NCI-H82 treated with DMSO at 0.1 percent for 48 hours (cell line): ENCODE measurements around the gene USP9X.
"Not testable (repeated sequence)": the region's sequence is repeated elsewhere in the genome, so short reads cannot be mapped to it uniquely, and the experiment has no call there.

ENCODE experiments used
- DNase-seq: peaks from one replicate; lab custom pipeline; 2025; ENCODE audit not compliant: unreplicated experiment; lab: John Stamatoyannopoulos, UW

The USP9X gene

DNA sequence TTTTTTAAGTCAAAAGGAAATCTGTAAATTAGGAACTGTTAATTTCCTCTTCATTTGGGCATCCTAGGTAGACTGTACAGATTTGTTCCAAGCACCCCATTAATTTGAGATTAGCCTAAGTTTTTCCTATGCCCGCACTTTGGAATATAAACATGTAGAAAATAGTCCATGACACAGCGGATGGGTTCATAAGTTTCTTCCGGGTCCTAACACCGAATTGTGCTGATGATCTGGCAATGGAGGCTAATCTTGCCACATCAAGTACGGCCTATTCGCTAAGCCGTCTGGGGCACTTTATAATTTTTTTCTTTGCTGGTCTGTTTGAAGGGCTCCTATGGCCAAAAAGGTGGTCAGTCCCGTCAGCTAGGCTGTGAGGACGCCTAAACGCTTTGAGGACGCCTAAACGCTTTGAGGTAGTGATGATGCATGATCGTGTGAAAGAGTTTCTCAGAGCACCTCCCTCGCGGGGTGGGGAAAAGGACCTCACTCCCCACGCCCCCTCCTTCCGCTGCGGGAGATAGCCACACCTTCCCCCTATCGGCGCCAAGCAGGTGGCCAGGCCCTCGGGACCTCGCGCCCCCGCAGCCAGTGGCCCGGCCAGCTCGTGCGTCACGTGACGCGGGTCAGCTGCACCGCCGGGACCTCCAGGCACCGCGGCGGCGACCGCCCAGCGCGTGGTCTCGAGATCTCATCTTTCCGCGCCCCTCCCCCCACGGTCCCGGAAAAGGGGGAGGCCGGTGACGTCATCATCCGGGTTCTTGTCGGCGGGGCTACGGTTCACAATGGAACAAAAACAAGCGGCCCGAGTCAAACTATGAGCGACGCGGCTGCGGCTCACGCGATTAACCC, 977 bp upstream of the USP9X start:
- peak; percentile 88 for DNase-seq

- DNase-seq = no peak
These were observed 250 bp downstream of the USP9X start for GRCh38 chrX:41085512-41085877.

DNA sequence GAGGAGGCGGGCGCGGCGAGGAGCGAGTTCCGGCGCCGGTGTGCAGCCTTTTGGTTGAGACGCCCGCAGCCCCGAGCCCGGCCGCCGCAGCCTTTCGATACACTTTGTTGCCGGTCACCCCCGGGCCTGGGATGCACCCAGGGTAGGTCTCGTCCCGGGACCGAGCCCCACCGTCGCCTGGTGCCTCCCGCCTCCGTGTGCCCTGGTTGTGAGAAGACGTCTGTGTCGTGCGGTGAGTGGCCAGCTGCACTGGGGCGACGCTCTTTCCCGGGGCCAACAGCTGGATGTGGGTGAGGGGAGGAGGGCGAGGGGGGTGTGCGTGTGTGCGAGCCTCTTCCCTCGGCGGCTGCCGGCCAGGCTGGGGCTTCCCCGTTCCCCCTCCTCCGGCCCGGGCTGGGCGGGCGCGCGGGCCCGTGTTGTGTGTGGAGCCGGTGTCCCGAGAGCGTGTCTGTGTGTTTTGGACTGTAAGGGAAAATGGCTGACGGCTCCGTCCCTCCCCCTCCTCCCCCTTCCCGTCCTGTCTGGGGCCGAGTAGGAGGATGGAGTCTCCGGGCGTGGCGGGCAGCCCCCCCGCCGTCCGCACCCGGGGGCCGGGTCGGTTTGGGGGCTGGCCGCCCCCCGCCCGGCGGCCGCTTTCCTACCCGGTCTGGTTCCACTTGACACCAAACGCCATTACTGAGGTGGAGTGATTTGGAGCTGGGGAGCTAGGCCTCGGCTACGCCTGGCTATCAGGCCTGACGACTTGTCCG, 807 bp downstream of the USP9X start:
- no peak for DNase-seq

GRCh38 chrX:41086627-41086932, 1.3 kb downstream of the USP9X start:
- no peak for DNase-seq

GRCh38 chrX:41087201-41087600, 2.0 kb downstream of the USP9X start:
- no peak for DNase-seq

- peak; percentile 31 for DNase-seq
These were observed 5.5 kb downstream of the USP9X start for GRCh38 chrX:41090568-41091238.

DNA sequence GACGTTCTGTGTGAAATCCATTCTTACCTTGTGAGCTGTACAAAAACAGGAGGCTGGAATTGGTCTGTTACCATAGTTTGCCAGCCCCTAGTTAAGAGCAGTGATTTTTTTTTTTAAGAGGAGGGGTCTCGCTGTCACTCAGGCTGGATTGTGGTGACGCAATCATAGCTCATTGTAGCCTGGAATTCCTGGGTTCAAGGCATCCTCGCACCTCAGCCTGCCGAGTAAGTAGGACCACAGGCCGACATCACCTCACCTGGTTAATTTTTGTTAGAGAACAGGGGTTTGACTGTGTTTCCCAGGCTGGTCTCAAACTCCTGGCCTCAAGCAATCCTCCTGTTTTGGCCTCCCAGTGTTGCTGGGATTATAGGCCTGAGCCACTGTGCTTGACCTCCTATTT, 7.5 kb downstream of the USP9X start:
- DNase-seq = no peak

DNA sequence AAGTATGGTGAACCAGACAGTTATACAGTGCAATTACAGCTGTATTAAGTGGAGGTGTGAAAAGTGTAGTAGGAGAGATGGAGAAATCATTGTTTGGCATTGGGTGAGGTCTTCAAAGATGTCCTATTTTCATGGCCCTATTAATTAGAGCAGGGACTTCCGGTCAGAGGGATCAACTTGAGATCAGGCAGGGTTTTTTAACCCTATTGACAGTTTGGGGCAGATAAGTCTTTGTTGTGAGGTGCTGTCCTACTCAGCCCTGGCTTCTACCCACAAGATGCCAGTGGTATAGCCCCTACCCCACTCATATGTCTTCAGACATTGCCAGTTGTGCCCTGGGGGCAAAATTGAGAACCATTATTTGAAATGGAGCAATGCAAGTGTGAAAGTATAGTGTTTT, 9.9 kb downstream of the USP9X start:
- no peak for DNase-seq

- no peak for DNase-seq
These were observed 10.7 kb downstream of the USP9X start for GRCh38 chrX:41095908-41096307.

GRCh38 chrX:41096339-41096955, 11.2 kb downstream of the USP9X start:
- DNase-seq = no peak

- DNase-seq = no peak
These were observed 12.1 kb downstream of the USP9X start for GRCh38 chrX:41097326-41097725.

DNA sequence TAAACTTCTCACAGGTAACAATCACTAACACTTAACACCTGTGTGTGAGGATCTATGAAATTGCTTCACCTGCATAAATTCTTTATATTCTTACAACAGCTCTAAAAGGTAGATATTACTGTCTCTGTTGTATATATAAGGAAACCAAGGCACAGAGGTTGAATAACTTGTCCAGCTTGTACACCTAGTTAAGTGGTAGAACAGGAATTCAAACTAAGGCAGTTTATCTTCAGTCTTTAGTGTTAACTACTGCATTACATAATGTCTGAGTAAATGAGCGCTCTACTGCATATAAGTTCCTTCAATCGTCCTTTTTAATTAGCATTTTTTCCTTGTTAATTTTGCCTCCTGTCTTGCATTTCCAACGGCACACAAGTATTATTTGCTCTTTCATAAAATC, 15.0 kb downstream of the USP9X start:
- DNase-seq = no peak

DNA sequence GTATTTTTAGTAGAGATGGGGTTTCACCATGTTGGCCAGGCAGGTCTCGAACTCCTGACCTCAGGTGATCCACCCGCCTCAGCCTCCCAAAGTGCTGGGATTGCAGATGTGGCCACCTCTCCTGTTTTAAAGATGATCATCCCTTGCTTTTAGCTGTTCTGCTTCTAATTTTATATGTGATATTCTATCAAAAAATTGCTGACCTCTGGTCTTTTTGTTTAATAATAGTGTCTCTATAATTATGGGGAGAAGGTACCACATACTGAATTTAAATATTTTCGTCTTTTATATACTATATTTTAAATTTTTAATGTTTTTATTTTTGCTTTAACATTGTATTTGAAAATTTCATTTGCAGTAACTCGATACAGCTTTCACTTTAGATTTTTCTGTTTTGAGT, 15.6 kb downstream of the USP9X start:
- DNase-seq = no peak

DNA sequence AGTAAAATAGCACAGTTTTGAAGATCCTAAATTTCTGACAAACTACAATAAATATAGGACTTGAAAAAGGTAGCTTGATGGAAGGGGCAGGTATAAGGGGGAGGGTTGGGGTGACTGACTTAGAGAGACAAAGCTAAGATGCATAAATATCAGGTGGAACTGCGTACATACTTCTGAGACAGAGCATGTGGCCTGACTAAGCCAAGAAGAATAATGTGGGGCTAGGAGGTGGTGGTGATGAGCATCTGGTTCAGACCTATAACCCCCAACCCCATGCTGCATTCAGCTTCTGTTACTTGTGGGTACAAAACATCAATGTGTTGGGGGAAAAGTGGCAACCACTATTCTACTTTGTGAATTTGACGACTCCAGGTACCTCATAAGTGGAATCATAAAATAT, 19.8 kb downstream of the USP9X start:
- DNase-seq = no peak

DNA sequence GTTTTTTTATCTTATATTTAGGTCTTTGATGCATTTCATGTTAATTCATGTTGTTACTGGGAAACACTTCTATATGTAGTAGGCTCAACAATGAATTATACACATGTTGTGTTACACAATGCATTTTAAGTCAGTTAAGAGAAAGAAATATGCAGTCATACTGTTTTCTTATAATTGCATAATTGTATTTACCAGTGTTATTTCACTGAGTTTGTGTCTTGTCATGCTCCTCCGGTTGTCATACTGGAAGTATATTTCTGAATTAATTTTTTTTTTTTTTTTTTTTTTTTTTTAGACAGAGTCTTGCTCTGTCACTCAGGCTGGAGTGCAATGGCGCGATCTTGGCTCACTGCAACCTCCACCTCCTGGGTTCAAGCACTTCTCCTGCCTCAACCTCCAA, 21.0 kb downstream of the USP9X start:
- not testable (repeated sequence) for DNase-seq

- no peak for DNase-seq
These were observed 22.8 kb downstream of the USP9X start for GRCh38 chrX:41108007-41108406.

DNA sequence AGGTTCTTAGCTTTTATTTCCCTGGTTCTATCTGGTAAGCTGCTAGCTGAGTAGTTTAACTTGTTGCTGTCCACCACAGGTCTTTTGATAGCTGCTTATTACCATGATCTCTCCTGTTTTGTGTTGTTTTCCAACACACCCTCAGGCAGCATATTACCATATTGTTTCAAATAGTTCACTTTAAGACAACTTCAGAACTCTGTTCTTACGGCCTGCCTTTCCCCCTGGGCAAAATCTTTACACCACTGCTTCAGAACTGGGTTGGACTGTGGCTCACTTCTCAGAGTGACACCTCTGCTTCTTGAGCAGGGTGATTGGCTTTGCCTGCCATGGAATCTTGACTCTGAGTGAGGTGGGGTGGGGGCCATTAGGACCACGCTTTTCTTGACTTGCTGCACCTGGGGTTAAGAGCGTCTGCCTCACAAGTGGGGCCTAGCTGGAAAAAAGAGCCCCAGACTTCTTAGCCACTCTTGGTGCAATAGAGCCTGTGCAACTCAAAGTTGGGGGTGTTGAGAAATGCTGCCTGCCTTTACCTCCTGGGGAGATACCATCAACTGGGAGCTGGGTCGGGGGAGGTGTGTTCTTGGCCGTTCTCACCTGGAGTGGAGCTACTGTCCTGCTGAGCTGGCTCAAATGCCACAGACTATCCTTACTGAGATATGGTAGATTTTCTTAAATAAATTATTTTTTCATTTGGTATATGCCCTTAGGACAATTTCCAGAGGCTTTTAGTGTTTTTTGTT, 23.4 kb downstream of the USP9X start:
- DNase-seq = no peak

DNA sequence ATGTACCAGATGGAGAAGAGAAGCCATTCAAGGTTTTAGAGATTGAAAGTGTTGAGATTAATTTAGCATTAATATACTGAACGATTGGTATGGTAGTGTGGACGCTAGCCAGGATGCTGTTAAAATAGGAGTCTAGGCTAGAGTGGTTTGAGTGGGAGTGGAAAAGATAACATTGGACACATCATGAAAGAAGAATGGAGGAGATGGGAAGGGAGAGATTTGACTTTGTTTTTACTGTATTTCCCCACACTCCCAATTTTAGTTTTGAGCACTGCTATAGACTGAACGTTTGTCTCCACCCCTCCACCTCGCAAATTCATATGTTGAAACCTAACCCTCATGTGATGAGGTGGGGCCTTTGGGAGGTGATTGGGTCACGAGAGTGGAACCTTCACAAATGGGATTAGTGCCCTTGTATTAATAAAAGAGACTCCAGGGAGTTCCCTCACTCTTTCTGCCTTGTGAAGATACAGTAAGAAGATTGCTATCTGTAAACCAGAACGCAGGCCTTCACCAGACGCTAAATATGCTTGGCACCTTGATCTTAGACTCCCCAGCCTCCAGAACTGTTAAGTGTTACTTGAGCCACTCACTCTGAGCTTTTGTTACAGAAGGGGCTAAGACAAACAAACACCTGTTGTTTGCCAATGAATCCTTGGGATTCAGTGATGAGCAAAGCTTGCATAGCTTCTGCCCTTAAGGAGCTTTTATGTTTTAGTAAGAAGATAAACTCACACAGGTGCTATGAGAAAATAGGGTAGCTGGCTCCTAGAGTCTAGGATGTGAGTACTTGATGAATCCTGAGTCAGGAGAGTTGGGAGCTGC, 25.8 kb downstream of the USP9X start:
- DNase-seq = peak; percentile 84

DNA sequence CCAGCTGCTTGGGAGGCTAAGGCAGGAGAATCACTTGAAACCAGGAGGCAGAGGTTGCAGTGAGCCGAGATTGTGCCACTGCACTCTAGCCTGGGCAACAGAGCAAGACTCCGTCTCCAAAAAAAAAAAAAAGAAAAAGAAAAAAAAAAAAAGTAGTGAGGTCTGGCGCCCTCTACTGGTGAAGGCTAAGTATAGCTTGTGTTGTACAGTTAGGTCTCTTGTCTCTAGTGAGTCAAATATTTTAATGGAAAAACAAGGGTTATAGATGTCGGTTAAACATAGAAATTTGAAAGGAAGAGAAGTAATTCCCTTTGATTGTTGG, 29.8 kb downstream of the USP9X start:
- peak; percentile 10 for DNase-seq

DNA sequence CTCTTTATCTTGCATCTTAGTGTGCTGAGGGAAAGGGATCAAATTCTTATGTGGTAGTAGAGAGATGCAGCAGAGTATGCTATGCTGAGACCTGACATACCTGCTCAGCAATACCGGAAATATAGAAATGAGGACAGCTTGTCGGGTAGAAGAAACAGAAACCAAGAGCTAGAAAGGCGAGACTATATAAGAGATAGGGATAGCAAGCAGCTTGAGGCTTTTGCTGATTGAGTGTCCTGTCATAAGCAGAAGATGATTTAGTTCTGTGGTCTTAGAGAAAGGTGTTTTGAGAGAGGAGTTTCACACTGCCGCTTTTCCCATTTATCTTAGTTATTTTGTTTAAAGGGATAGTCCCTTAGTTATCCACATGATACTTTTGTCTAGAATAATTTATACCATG, 31.7 kb downstream of the USP9X start:
- DNase-seq = no peak
